Lower lobe of right lung (tissue), 2 donors: Measurements from ENCODE around the gene EPB41L4A. TPM values are rescaled to one million over a fixed set of nuclear protein-coding genes. Genes with fewer than 3 reads are reported as not detected.

Experiments
- ATAC-seq, 2 donors: fragments of 200-7000 bp; cut with Tn5 transposase; one replicate each; pipeline ENCODE4 v1.9.1; 2020 to 2022; ENCODE audit warnings: mild to moderate bottlenecking in 2 of 2, moderate library complexity in 2 of 2
- DNase-seq: peaks from one replicate; pipeline ENCODE4 v3.0.0-alpha.2; 2020
- H3K27ac ChIP-seq: fragments of 200-600 bp; one replicate; pipeline ENCODE4 v1.8.0; 2022
- H3K27me3 ChIP-seq: fragments of 200-600 bp; one replicate; pipeline ENCODE4 v1.8.0; 2022; ENCODE audit warnings: low read depth
- H3K36me3 ChIP-seq: fragments of 200-600 bp; one replicate; pipeline ENCODE4 v1.8.0; 2022; ENCODE audit warnings: mild to moderate bottlenecking
- H3K4me1 ChIP-seq: fragments of 200-600 bp; one replicate; pipeline ENCODE4 v1.8.0; 2022
- H3K4me3 ChIP-seq: fragments of 200-600 bp; one replicate; pipeline ENCODE4 v1.8.0; 2022; ENCODE audit warnings: mild to moderate bottlenecking
- H3K9me3 ChIP-seq: fragments of 200-600 bp; one replicate; pipeline ENCODE4 v1.8.0; 2022
- CTCF ChIP-seq: fragments of 200-600 bp; IDR thresholded peaks from one replicate; pipeline ENCODE4 v1.8.0; 2022; ENCODE audit warnings: antibody characterized with exemption, mild to moderate bottlenecking
- intact Hi-C: fragments of 100-400 bp; cut with DNase I; formaldehyde crosslinking; loops from one replicate; pipeline ENCODE4 v1.11.0; 2022
- total RNA-seq: library from RNA; stranded (reverse); fragmentation: NEBNext Ultra II Directional; extraction: Animal tissue kit (Norgen Biotek cat#: 25700); gene quantifications from one replicate; pipeline ENCODE4 v1.2.1, GENCODE V29; 2021
- donor health status: DM: no; HTN: yes; CAD: no; lungs with severe emphysema.

The EPB41L4A gene
- total RNA-seq, 1 donor from 2014 or later: 44.8 TPM

GRCh38 chr5:112205846-112206245 is 213.2 kb downstream of the EPB41L4A start:
- no peak for TF ChIP-seq CTCF
- Histone ChIP-seq H3K36me3 (peaks cover 34% of the 10 kb centered on the region), H3K9me3 (no peaks in the 10 kb centered on the region), H3K27me3 (no peaks in the 10 kb centered on the region), H3K4me3 (no peak overlapping the region), H3K4me1 (no peaks in the 10 kb centered on the region), H3K27ac (no peak overlapping the region)
- intact Hi-C loops: no loop called here
- DNase-seq: no peak
- ATAC-seq: no peak

GRCh38 chr5:112203229-112203628 is 215.8 kb downstream of the EPB41L4A start:
- no peak for TF ChIP-seq CTCF
- no peak overlapping the region for H3K27ac ChIP-seq
- intact Hi-C loops: no loop called here
- no peak overlapping the region for H3K4me3 ChIP-seq
- ATAC-seq: no peak
- DNase-seq: no peak
- no peaks in the 10 kb centered on the region for H3K27me3 ChIP-seq
- no peaks in the 10 kb centered on the region for H3K4me1 ChIP-seq
- no peaks in the 10 kb centered on the region for H3K9me3 ChIP-seq
- peaks cover 37% of the 10 kb centered on the region for H3K36me3 ChIP-seq

- DNase-seq (no peak), ATAC-seq (no peak)
- no peak for TF ChIP-seq CTCF
- peaks cover 37% of the 10 kb centered on the region for H3K36me3 ChIP-seq
- no peaks in the 10 kb centered on the region for H3K9me3 ChIP-seq
- H3K27me3 ChIP-seq: no peaks in the 10 kb centered on the region
- H3K4me3 ChIP-seq: no peak overlapping the region
- no peaks in the 10 kb centered on the region for H3K4me1 ChIP-seq
- H3K27ac ChIP-seq: no peak overlapping the region
- intact Hi-C loops: no loop called here
Measured at GRCh38 chr5:112202694-112203093, 216.4 kb downstream of the EPB41L4A start.

- no peaks in the 10 kb centered on the region for H3K9me3 ChIP-seq
- no peak for DNase-seq
- H3K27me3 ChIP-seq: no peaks in the 10 kb centered on the region
- no peak overlapping the region for H3K27ac ChIP-seq
- H3K4me1 ChIP-seq: no peaks in the 10 kb centered on the region
- H3K4me3 ChIP-seq: no peak overlapping the region
- H3K36me3 ChIP-seq: peaks cover 37% of the 10 kb centered on the region
- ATAC-seq: no peak
- intact Hi-C loops: no loop called here
- TF ChIP-seq CTCF: no peak
Measured at GRCh38 chr5:112201141-112201540, 217.9 kb downstream of the EPB41L4A start.

- no peak overlapping the region for H3K27ac ChIP-seq
- H3K27me3 ChIP-seq: no peaks in the 10 kb centered on the region
- intact Hi-C loops: no loop called here
- no peaks in the 10 kb centered on the region for H3K9me3 ChIP-seq
- DNase-seq (no peak), ATAC-seq (no peak)
- H3K4me3 ChIP-seq: no peak overlapping the region
- no peak for TF ChIP-seq CTCF
- H3K36me3 ChIP-seq: peaks cover 41% of the 10 kb centered on the region
- H3K4me1 ChIP-seq: no peaks in the 10 kb centered on the region
Measured at GRCh38 chr5:112200131-112200530, 218.9 kb downstream of the EPB41L4A start.

GRCh38 chr5:112196584-112196983 is 222.5 kb downstream of the EPB41L4A start:
- Histone ChIP-seq H3K4me1 (no peaks in the 10 kb centered on the region), H3K36me3 (peaks cover 29% of the 10 kb centered on the region), H3K9me3 (no peaks in the 10 kb centered on the region), H3K27me3 (no peaks in the 10 kb centered on the region), H3K4me3 (no peak overlapping the region), H3K27ac (no peak overlapping the region)
- ATAC-seq (no peak), DNase-seq (no peak)
- TF ChIP-seq CTCF: no peak
- intact Hi-C loops: no loop called here
